CD4-positive, alpha-beta T cell treated with Interleukin-6 at 100 ng/mL for 8 hours (primary cell): ENCODE results near the gene TMEM263.

Source experiments
- DNase-seq: peaks from one replicate; pipeline ENCODE4 v3.0.0-alpha.2; 2020; ENCODE audit warnings: mixed read lengths, low spot score

The TMEM263 gene

GRCh38 chr12:106950591-106950990, 5.1 kb upstream of the TMEM263 start:
- no peak for DNase-seq

GRCh38 chr12:106953352-106954250, 2.1 kb upstream of the TMEM263 start:
- no peak for DNase-seq

GRCh38 chr12:106954462-106955376, 988 bp upstream of the TMEM263 start:
- no peak for DNase-seq

GRCh38 chr12:106956048-106956578, 406 bp downstream of the TMEM263 start:
- DNase-seq, result peak; percentile 40

- DNase-seq, result no peak
Measured at GRCh38 chr12:106957583-106957982, 1.9 kb downstream of the TMEM263 start.

GRCh38 chr12:106960443-106960842, 4.7 kb downstream of the TMEM263 start:
- no peak for DNase-seq

- DNase-seq, result no peak
Measured at GRCh38 chr12:106962286-106962685, 6.6 kb downstream of the TMEM263 start.

GRCh38 chr12:106964526-106964925, 8.8 kb downstream of the TMEM263 start:
- no peak for DNase-seq

GRCh38 chr12:106971065-106971464, 15.4 kb downstream of the TMEM263 start:
- DNase-seq, result no peak

- DNase-seq, result no peak
Measured at GRCh38 chr12:106973545-106973944, 17.8 kb downstream of the TMEM263 start.

GRCh38 chr12:106974511-106974910, 18.8 kb downstream of the TMEM263 start:
- DNase-seq, result no peak

- no peak for DNase-seq
Measured at GRCh38 chr12:106975098-106975497, 19.4 kb downstream of the TMEM263 start.

GRCh38 chr12:106975993-106976658, 20.4 kb downstream of the TMEM263 start:
- no peak for DNase-seq

GRCh38 chr12:106976668-106977067, 21.0 kb downstream of the TMEM263 start:
- no peak for DNase-seq

GRCh38 chr12:106978035-106978800, 22.5 kb downstream of the TMEM263 start:
- DNase-seq, result no peak

- no peak for DNase-seq
Measured at GRCh38 chr12:106980944-106981343, 25.2 kb downstream of the TMEM263 start.

GRCh38 chr12:106981788-106982187, 26.1 kb downstream of the TMEM263 start:
- DNase-seq, result no peak

- no peak for DNase-seq
Measured at GRCh38 chr12:106982229-106982628, 26.5 kb downstream of the TMEM263 start.

- no peak for DNase-seq
Measured at GRCh38 chr12:106984588-106985137, 29.0 kb downstream of the TMEM263 start.

- no peak for DNase-seq
Measured at GRCh38 chr12:106985479-106985878, 29.8 kb downstream of the TMEM263 start.

- no peak for DNase-seq
Measured at GRCh38 chr12:106986135-106986534, 30.4 kb downstream of the TMEM263 start.
